Measurements from ENCODE around the gene CELSR3.

Gene CELSR3

DNA sequence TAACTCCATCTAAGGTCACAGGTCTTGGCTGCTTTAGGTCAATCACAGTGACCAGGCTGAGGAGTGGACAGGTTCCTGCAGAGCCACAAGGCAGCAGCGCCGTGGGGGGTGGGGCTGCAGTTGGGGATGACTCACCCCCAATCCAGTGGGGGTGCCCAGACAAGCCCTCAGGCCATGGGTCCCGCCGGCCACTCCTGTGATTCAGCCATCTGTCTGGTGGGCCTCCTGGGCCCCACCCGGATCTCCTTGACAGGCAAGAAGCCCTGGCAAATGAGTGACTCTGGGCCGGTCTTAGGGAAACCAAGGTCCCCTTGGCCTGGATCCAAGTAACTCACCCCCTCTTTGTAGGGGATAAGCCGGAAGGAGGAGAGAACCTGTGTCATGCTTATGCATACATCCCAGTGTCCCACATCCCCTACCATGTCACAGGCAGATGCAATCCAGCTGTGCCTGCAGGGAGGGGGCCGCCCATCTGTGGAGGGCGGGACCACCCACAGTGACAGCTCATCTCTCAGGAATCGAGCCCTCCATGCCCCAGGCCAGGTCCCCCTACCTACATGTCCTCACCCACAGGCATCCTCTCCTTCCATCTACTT, 67.1 kb downstream of the CELSR3 start:
- H3K9ac ChIP-seq (ENCODE audit: low read length): no peak overlapping the region
- WGBS (ENCODE audit: extremely low coverage, insufficient coverage, low lambda C conversion rate): no CpG with 5 or more reads among the region's 10 CpGs
- H3K4me1 ChIP-seq (ENCODE audit: control insufficient read depth, low read depth, low read length): peaks cover 9% of the 10 kb centered on the region
- H3K4me3 ChIP-seq (ENCODE audit: low read length): no peak overlapping the region
- H3K56ac ChIP-seq (ENCODE audit: low read length): no peak overlapping the region
- no peaks in the 10 kb centered on the region for H3K79me2 ChIP-seq (ENCODE audit: control insufficient read depth, insufficient read depth, low read length)
- no peak overlapping the region for H2BK120ac ChIP-seq (ENCODE audit: low read depth, low read length)
- no peak overlapping the region for H4K5ac ChIP-seq (ENCODE audit: low read length)
- no peak overlapping the region for H3K27ac ChIP-seq (ENCODE audit: low read depth, low read length)
- no peak overlapping the region for H3K18ac ChIP-seq (ENCODE audit: low read length)
- H3K4ac ChIP-seq (ENCODE audit: low read depth, low read length): no peak overlapping the region
- H2BK5ac ChIP-seq (ENCODE audit: low read length): no peak overlapping the region
- H3K23ac ChIP-seq (ENCODE audit: low read length): peak overlapping the region; percentile 45
- no peak overlapping the region for H2BK15ac ChIP-seq (replicated peaks; ENCODE audit: low read depth)
- no peak overlapping the region for H3K4me2 ChIP-seq (ENCODE audit: low read length)
- H3K27me3 ChIP-seq (ENCODE audit: insufficient read depth, low read length, poor library complexity): no peaks in the 10 kb centered on the region
- H3K36me3 ChIP-seq (ENCODE audit: control insufficient read depth, insufficient read depth, low read length): peaks cover 16% of the 10 kb centered on the region
- H4K8ac ChIP-seq (ENCODE audit: low read depth, low read length): no peak overlapping the region
- DNase-seq: peak; percentile 86
- H2AK5ac ChIP-seq (ENCODE audit: low read length): no peak overlapping the region
- H3K79me1 ChIP-seq (ENCODE audit: low read length): no peaks in the 10 kb centered on the region

DNA sequence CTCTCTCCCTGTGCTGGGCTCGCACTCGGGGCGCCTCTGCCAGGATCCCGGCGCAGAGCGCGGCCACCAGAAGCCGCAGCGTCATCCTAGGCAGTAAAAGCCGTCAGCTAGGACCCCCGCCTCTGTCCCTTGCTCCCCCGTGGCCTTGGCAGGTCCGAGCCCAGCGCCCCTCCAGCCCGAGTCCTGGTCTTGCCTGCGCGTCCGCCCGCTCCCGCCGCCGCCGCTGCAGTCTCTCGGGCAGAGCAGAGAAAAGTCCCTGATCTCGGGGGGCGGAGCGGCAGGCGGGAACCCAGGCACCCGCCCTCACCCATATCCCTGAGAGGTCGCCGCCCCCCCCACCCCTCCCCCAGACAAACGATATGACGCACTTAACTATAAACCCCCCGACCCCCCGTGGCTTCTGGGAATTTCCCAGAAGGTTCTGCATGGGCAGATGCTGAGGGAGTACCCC, 67.6 kb downstream of the CELSR3 start, which contains the start of gene COL7A1:
Gene COL7A1, minus strand, starts transcription at position 255 of the 451 bp plus-strand sequence. Its CDS starts 170 bp downstream, at position 85.
- H3K4ac ChIP-seq (ENCODE audit: low read depth, low read length): no peak within 1 kb of the TSS
- H3K36me3 ChIP-seq (ENCODE audit: control insufficient read depth, insufficient read depth, low read length): peaks cover 11% of the 10 kb centered on the region
- H2BK5ac ChIP-seq (ENCODE audit: low read length): no peak within 1 kb of the TSS
- no peak within 1 kb of the TSS for H3K4me2 ChIP-seq (ENCODE audit: low read length)
- H3K56ac ChIP-seq (ENCODE audit: low read length): peak within 1 kb of the TSS; percentile 56
- H2BK120ac ChIP-seq (ENCODE audit: low read depth, low read length): no peak within 1 kb of the TSS
- H3K27me3 ChIP-seq (ENCODE audit: insufficient read depth, low read length, poor library complexity): no peaks in the 10 kb centered on the region
- no peak within 1 kb of the TSS for H3K18ac ChIP-seq (ENCODE audit: low read length)
- WGBS (ENCODE audit: extremely low coverage, insufficient coverage, low lambda C conversion rate): no CpG with 5 or more reads among the region's 35 CpGs
- H2AK5ac ChIP-seq (ENCODE audit: low read length): no peak within 1 kb of the TSS
- H3K79me2 ChIP-seq (ENCODE audit: control insufficient read depth, insufficient read depth, low read length): no peaks in the 10 kb centered on the region
- no peak for DNase-seq
- H3K23ac ChIP-seq (ENCODE audit: low read length): peak within 1 kb of the TSS; percentile 45
- H3K9ac ChIP-seq (ENCODE audit: low read length): peak within 1 kb of the TSS; percentile 36
- no peak within 1 kb of the TSS for H4K8ac ChIP-seq (ENCODE audit: low read depth, low read length)
- H3K27ac ChIP-seq (ENCODE audit: low read depth, low read length): peak within 1 kb of the TSS; percentile 70
- H3K4me3 ChIP-seq (ENCODE audit: low read length): no peak within 1 kb of the TSS
- no peak within 1 kb of the TSS for H2BK15ac ChIP-seq (replicated peaks; ENCODE audit: low read depth)
- no peaks in the 10 kb centered on the region for H3K79me1 ChIP-seq (ENCODE audit: low read length)
- peaks cover 9% of the 10 kb centered on the region for H3K4me1 ChIP-seq (ENCODE audit: control insufficient read depth, low read depth, low read length)
- no peak within 1 kb of the TSS for H4K5ac ChIP-seq (ENCODE audit: low read length)

DNA sequence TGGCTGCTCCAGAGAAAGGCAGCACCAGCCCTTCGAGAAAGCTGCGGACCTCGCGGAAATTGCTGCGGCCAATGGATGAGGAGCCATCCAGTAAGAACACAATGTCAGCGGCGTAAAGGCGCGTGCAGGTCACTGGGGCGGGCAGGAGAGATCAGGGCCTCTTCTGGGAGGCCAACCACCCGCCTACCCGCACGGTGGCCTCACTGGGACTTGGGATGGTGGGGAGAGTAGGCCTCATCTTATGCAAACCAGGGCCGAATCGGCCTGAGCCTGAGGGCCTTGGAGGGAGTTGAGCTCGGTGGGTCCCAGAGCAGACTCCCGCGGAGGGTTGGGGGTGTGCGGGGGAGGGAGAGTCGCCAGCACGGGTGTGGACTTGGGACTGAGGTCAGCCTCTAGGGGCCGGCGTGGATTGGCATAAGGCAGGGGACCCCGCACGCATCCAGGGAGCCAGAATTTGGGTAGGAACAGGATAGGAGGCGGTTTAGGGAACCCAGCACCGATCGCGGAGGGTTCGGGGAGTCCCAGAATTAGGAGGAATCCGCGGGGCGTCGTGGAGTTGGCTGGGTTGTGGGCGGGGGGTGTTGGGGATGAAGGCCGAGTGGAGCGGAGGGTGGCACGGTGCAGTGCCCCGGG, 68.2 kb downstream of the CELSR3 start:
- no peak overlapping the region for H3K4me2 ChIP-seq (ENCODE audit: low read length)
- peaks cover 9% of the 10 kb centered on the region for H3K4me1 ChIP-seq (ENCODE audit: control insufficient read depth, low read depth, low read length)
- H3K9ac ChIP-seq (ENCODE audit: low read length): peak overlapping the region; percentile 36
- no peak overlapping the region for H3K4ac ChIP-seq (ENCODE audit: low read depth, low read length)
- H2BK5ac ChIP-seq (ENCODE audit: low read length): no peak overlapping the region
- no peak overlapping the region for H3K18ac ChIP-seq (ENCODE audit: low read length)
- H3K56ac ChIP-seq (ENCODE audit: low read length): peak overlapping the region; percentile 56
- no peak overlapping the region for H4K5ac ChIP-seq (ENCODE audit: low read length)
- no peak overlapping the region for H3K23ac ChIP-seq (ENCODE audit: low read length)
- H2BK120ac ChIP-seq (ENCODE audit: low read depth, low read length): no peak overlapping the region
- no peak overlapping the region for H4K8ac ChIP-seq (ENCODE audit: low read depth, low read length)
- H3K79me1 ChIP-seq (ENCODE audit: low read length): no peaks in the 10 kb centered on the region
- no CpG with 5 or more reads among the region's 39 CpGs for WGBS (ENCODE audit: extremely low coverage, insufficient coverage, low lambda C conversion rate)
- no peaks in the 10 kb centered on the region for H3K27me3 ChIP-seq (ENCODE audit: insufficient read depth, low read length, poor library complexity)
- peak; percentile 26 for DNase-seq
- peak overlapping the region; percentile 70 for H3K27ac ChIP-seq (ENCODE audit: low read depth, low read length)
- H3K36me3 ChIP-seq (ENCODE audit: control insufficient read depth, insufficient read depth, low read length): peaks cover 5% of the 10 kb centered on the region
- no peak overlapping the region for H2AK5ac ChIP-seq (ENCODE audit: low read length)
- H3K4me3 ChIP-seq (ENCODE audit: low read length): no peak overlapping the region
- H2BK15ac ChIP-seq (replicated peaks; ENCODE audit: low read depth): no peak overlapping the region
- H3K79me2 ChIP-seq (ENCODE audit: control insufficient read depth, insufficient read depth, low read length): no peaks in the 10 kb centered on the region

DNA sequence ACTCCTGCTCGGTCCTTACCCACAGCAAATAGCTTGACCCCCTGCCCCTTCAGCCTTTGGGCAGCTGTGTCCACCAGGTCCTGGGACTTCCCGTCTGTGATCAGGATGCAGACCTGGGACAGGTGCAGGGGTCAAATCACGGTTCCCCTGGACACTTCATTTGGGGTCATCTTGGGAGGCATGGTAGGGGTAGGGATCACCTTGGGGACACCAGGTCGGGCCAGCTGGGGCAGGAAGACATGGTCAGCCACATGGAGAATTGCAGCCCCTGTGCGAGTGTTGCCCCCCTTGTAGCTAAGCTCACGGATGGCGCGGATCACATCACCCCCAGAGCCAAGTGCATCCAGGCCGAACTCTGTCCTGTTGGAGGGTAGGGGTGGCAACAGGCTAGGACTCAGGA, 69.3 kb downstream of the CELSR3 start:
- Histone ChIP-seq H2BK5ac (ENCODE audit: low read length) (no peak overlapping the region), H2BK120ac (ENCODE audit: low read depth, low read length) (no peak overlapping the region), H3K18ac (ENCODE audit: low read length) (no peak overlapping the region), H2AK5ac (ENCODE audit: low read length) (no peak overlapping the region), H4K5ac (ENCODE audit: low read length) (no peak overlapping the region), H3K27ac (ENCODE audit: low read depth, low read length) (no peak overlapping the region), H3K27me3 (ENCODE audit: insufficient read depth, low read length, poor library complexity) (no peaks in the 10 kb centered on the region), H4K8ac (ENCODE audit: low read depth, low read length) (no peak overlapping the region), H3K36me3 (ENCODE audit: control insufficient read depth, insufficient read depth, low read length) (peaks cover 1% of the 10 kb centered on the region), H3K23ac (ENCODE audit: low read length) (no peak overlapping the region), H3K56ac (ENCODE audit: low read length) (no peak overlapping the region), H2BK15ac (replicated peaks; ENCODE audit: low read depth) (no peak overlapping the region), H3K9ac (ENCODE audit: low read length) (no peak overlapping the region), H3K4me2 (ENCODE audit: low read length) (no peak overlapping the region), H3K4me1 (ENCODE audit: control insufficient read depth, low read depth, low read length) (peaks cover 9% of the 10 kb centered on the region), H3K4me3 (ENCODE audit: low read length) (no peak overlapping the region), H3K4ac (ENCODE audit: low read depth, low read length) (no peak overlapping the region), H3K79me1 (ENCODE audit: low read length) (no peaks in the 10 kb centered on the region), H3K79me2 (ENCODE audit: control insufficient read depth, insufficient read depth, low read length) (no peaks in the 10 kb centered on the region)
- no CpG with 5 or more reads among the region's 9 CpGs for WGBS (ENCODE audit: extremely low coverage, insufficient coverage, low lambda C conversion rate)
- no peak for DNase-seq

DNA sequence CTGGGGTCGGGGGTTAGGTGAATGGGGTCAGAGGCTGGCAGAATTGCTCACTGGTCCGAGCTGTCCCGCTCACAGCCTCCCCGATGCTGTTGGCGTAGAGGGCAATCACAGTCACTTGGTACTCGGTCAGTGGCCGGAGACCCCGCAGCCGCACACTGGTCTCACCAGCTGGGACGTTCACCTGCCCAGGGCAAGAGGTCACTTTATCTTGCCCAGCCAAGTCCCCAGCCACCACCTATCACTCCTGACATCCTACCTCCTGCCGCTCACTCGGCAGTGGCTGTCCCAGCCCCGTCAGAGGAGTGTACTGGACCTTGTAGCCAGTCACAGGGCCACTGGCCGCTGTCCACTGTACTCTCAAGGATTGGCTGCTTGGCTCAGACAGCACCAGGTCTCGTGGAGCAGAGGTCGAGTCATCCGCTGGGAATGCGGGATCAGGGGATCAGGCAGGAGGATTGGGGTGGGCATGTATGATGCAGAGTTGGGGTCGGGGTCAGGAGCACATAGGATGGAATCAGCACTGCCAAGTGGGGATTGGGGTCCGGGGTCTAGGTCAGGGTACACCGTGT, 70.1 kb downstream of the CELSR3 start:
- Histone ChIP-seq H3K9ac (ENCODE audit: low read length) (no peak overlapping the region), H3K56ac (ENCODE audit: low read length) (no peak overlapping the region), H3K79me2 (ENCODE audit: control insufficient read depth, insufficient read depth, low read length) (no peaks in the 10 kb centered on the region), H2BK15ac (replicated peaks; ENCODE audit: low read depth) (no peak overlapping the region), H3K4me2 (ENCODE audit: low read length) (no peak overlapping the region), H3K23ac (ENCODE audit: low read length) (no peak overlapping the region), H4K5ac (ENCODE audit: low read length) (no peak overlapping the region), H3K36me3 (ENCODE audit: control insufficient read depth, insufficient read depth, low read length) (no peaks in the 10 kb centered on the region), H3K27me3 (ENCODE audit: insufficient read depth, low read length, poor library complexity) (no peaks in the 10 kb centered on the region), H3K4me1 (ENCODE audit: control insufficient read depth, low read depth, low read length) (peaks cover 9% of the 10 kb centered on the region), H4K8ac (ENCODE audit: low read depth, low read length) (no peak overlapping the region), H2BK5ac (ENCODE audit: low read length) (no peak overlapping the region), H2BK120ac (ENCODE audit: low read depth, low read length) (no peak overlapping the region), H2AK5ac (ENCODE audit: low read length) (no peak overlapping the region), H3K18ac (ENCODE audit: low read length) (no peak overlapping the region), H3K79me1 (ENCODE audit: low read length) (no peaks in the 10 kb centered on the region), H3K27ac (ENCODE audit: low read depth, low read length) (no peak overlapping the region), H3K4ac (ENCODE audit: low read depth, low read length) (no peak overlapping the region), H3K4me3 (ENCODE audit: low read length) (no peak overlapping the region)
- no CpG with 5 or more reads among the region's 21 CpGs for WGBS (ENCODE audit: extremely low coverage, insufficient coverage, low lambda C conversion rate)
- no peak for DNase-seq

Measured in mesendoderm (in vitro differentiated cells).